Astrocyte (in vitro differentiated cells and primary cell): ENCODE data around the gene UBE3C.

ENCODE experiments used
- EZH2 ChIP-seq: IDR thresholded peaks from 2 replicates; pipeline ENCODE4 v1.6.1; 2012; ENCODE audit warnings: mild to moderate bottlenecking, low read length, inconsistent platforms; ENCODE audit not compliant: insufficient read depth
- TF ChIP-seq, protein P1 (sequence below): IDR thresholded peaks from 2 replicates; pipeline ENCODE4 v1.5.1; 2011; ENCODE audit warnings: low read depth, mild to moderate bottlenecking, inconsistent platforms, low read length, moderate library complexity; ENCODE audit not compliant: insufficient read depth

DNA sequence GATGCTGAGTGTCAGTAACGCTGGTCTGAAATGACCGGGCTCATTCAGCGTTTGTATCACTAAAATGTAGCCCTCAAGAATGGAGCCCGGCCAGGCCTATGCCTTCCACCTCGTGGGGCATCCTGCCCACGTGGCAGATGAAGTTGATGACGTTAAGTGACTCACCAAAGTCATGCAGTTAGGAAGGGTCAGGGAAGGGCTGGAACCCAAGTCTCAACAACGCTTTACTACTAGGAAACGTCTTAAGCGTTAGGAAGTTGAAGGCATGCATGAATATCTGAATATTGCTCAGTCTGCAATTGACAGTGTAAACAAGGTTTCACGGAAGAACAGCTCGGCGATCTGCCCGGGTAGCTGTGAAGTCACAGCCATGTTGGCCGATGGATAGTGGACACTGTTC, 14.0 kb upstream of the UBE3C start:
- TF ChIP-seq, protein P1, sequence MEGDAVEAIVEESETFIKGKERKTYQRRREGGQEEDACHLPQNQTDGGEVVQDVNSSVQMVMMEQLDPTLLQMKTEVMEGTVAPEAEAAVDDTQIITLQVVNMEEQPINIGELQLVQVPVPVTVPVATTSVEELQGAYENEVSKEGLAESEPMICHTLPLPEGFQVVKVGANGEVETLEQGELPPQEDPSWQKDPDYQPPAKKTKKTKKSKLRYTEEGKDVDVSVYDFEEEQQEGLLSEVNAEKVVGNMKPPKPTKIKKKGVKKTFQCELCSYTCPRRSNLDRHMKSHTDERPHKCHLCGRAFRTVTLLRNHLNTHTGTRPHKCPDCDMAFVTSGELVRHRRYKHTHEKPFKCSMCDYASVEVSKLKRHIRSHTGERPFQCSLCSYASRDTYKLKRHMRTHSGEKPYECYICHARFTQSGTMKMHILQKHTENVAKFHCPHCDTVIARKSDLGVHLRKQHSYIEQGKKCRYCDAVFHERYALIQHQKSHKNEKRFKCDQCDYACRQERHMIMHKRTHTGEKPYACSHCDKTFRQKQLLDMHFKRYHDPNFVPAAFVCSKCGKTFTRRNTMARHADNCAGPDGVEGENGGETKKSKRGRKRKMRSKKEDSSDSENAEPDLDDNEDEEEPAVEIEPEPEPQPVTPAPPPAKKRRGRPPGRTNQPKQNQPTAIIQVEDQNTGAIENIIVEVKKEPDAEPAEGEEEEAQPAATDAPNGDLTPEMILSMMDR, result no peak
- no peak for TF ChIP-seq EZH2
